H9 (cell line): ENCODE measurements around the gene TRPC4AP. TPM values are rescaled to one million over a fixed set of nuclear protein-coding genes. Genes with fewer than 3 reads are reported as not detected.

ENCODE experiments used
- DNase-seq: peaks from one replicate; pipeline ENCODE4 v3.0.0-alpha.2; 2017
- H2AFZ ChIP-seq: one replicate; pipeline ENCODE4 v1.6.1; 2013; ENCODE audit warnings: mild to moderate bottlenecking, low read length, control low read depth, moderate library complexity
- H2AK5ac ChIP-seq: 2 replicates; pipeline ENCODE4 v1.6.1; 2013; ENCODE audit warnings: low read length, control low read depth, mixed read lengths; ENCODE audit not compliant: insufficient read length
- H2BK120ac ChIP-seq: one replicate; pipeline ENCODE4 v1.6.1; 2013; ENCODE audit warnings: low read depth, mild to moderate bottlenecking, low read length, control low read depth, inconsistent platforms; ENCODE audit not compliant: poor library complexity, severe bottlenecking
- H2BK12ac ChIP-seq: 2 replicates; pipeline ENCODE4 v1.6.1; 2013; ENCODE audit warnings: low read length, control low read depth, mixed read lengths, low read depth; ENCODE audit not compliant: insufficient read length
- H2BK15ac ChIP-seq: 2 replicates; pipeline ENCODE4 v1.6.1; 2013; ENCODE audit warnings: low read depth, low read length, control low read depth
- H2BK20ac ChIP-seq: one replicate; pipeline ENCODE4 v1.6.1; 2013; ENCODE audit warnings: low read depth, mild to moderate bottlenecking, low read length, control low read depth, inconsistent platforms; ENCODE audit not compliant: poor library complexity, severe bottlenecking
- H2BK5ac ChIP-seq: 2 replicates; pipeline ENCODE4 v1.6.1; 2013; ENCODE audit warnings: low read length, control low read depth, mixed read lengths; ENCODE audit not compliant: insufficient read length
- H3K14ac ChIP-seq: 2 replicates; pipeline ENCODE4 v1.6.1; 2013; ENCODE audit warnings: low read length, control low read depth; ENCODE audit not compliant: insufficient read depth
- H3K18ac ChIP-seq: 2 replicates; pipeline ENCODE4 v1.6.1; 2013; ENCODE audit warnings: low read depth, mild to moderate bottlenecking, mixed read lengths, low read length, control low read depth; ENCODE audit not compliant: insufficient read length
- H3K23ac ChIP-seq: 2 replicates; pipeline ENCODE4 v1.6.1; 2013; ENCODE audit warnings: low read length, control low read depth, mixed read lengths, low read depth; ENCODE audit not compliant: insufficient read length
- H3K23me2 ChIP-seq: 2 replicates; pipeline ENCODE4 v1.6.1; 2013; ENCODE audit warnings: low read depth, mild to moderate bottlenecking, mixed read lengths, low read length, control low read depth; ENCODE audit not compliant: insufficient read length, poor library complexity, severe bottlenecking
- H3K27ac ChIP-seq: 2 replicates; pipeline ENCODE4 v1.5.1; 2013; ENCODE audit warnings: low read length, control low read depth, mixed read lengths, low read depth; ENCODE audit not compliant: insufficient read length
- H3K27me3 ChIP-seq: 2 replicates; pipeline ENCODE4 v1.6.1; 2013; ENCODE audit warnings: low read length, control low read depth, inconsistent platforms; ENCODE audit not compliant: insufficient read depth
- H3K4ac ChIP-seq: 2 replicates; pipeline ENCODE4 v1.6.1; 2013; ENCODE audit warnings: low read depth, mild to moderate bottlenecking, control low read depth, inconsistent platforms, low read length, moderate library complexity
- H3K4me1 ChIP-seq: 2 replicates; pipeline ENCODE4 v1.6.1; 2013; ENCODE audit warnings: low read length, control low read depth, inconsistent platforms; ENCODE audit not compliant: insufficient read depth
- H3K4me2 ChIP-seq: 2 replicates; pipeline ENCODE4 v1.6.1; 2013; ENCODE audit warnings: low read length, control low read depth, mixed read lengths; ENCODE audit not compliant: insufficient read length, insufficient read depth
- H3K56ac ChIP-seq: 2 replicates; pipeline ENCODE4 v1.6.1; 2013; ENCODE audit warnings: low read depth, mild to moderate bottlenecking, mixed read lengths, low read length, control low read depth; ENCODE audit not compliant: insufficient read length
- H3K79me1 ChIP-seq: 2 replicates; pipeline ENCODE4 v1.6.1; 2013; ENCODE audit warnings: low read depth, mild to moderate bottlenecking, moderate library complexity, low read length, control low read depth, inconsistent platforms; ENCODE audit not compliant: insufficient read depth, poor library complexity, severe bottlenecking
- H3K79me2 ChIP-seq: 2 replicates; pipeline ENCODE4 v1.6.1; 2013; ENCODE audit warnings: low read length, control low read depth, inconsistent platforms; ENCODE audit not compliant: insufficient read depth
- H3K9ac ChIP-seq: 2 replicates; pipeline ENCODE4 v1.6.1; 2013; ENCODE audit warnings: low read length, control low read depth, mixed read lengths; ENCODE audit not compliant: insufficient read length; ENCODE audit errors: extremely low read depth
- H3K9me3 ChIP-seq: one replicate; pipeline ENCODE4 v1.6.1; 2013; ENCODE audit warnings: low read depth, low read length, inconsistent platforms; ENCODE audit not compliant: control insufficient read depth
- H3T11ph ChIP-seq: one replicate; pipeline ENCODE4 v1.6.1; 2013; ENCODE audit warnings: mild to moderate bottlenecking, low read length, control low read depth, inconsistent platforms
- H4K20me1 ChIP-seq: one replicate; pipeline ENCODE4 v1.6.1; 2013; ENCODE audit not compliant: control insufficient read depth, insufficient read length, insufficient read depth
- H4K5ac ChIP-seq: 2 replicates; pipeline ENCODE4 v1.6.1; 2013; ENCODE audit warnings: low read depth, mild to moderate bottlenecking, mixed read lengths, low read length, control low read depth; ENCODE audit not compliant: insufficient read length
- H4K8ac ChIP-seq: replicated peaks from 2 replicates; pipeline ENCODE4 v1.6.1; 2013; ENCODE audit warnings: low read length, control low read depth, mixed read lengths, low read depth; ENCODE audit not compliant: insufficient read length
- H4K91ac ChIP-seq: 2 replicates; pipeline ENCODE4 v1.6.1; 2013; ENCODE audit warnings: low read depth, mild to moderate bottlenecking, moderate library complexity, mixed read lengths, low read length, control low read depth; ENCODE audit not compliant: insufficient read length
- H3K27ac Mint-ChIP-seq, 3 experiments: 2 replicates in 2 of 3; 3 replicates in 1 of 3; pipeline ENCODE4 v1.8.0; 2020 to 2021; ENCODE audit warnings: mixed read lengths in 3 of 3, mild to moderate bottlenecking in 1 of 3, moderate library complexity in 1 of 3
- H3K27me3 Mint-ChIP-seq: 2 replicates; pipeline ENCODE4 v1.8.0; 2021; ENCODE audit warnings: low read depth, mild to moderate bottlenecking, moderate library complexity, mixed read lengths
- H3K36me3 Mint-ChIP-seq, 3 experiments: 2 replicates in 2 of 3; 3 replicates in 1 of 3; pipeline ENCODE4 v1.8.0; 2020 to 2021; ENCODE audit warnings: low read depth in 3 of 3, mixed read lengths in 3 of 3; ENCODE audit not compliant: insufficient read depth in 1 of 3
- H3K4me1 Mint-ChIP-seq, 2 experiments: 2 replicates each; pipeline ENCODE4 v1.8.0; 2020; ENCODE audit warnings: mixed read lengths in 2 of 2
- H3K4me3 Mint-ChIP-seq, 2 experiments: 2 replicates in 1 of 2; 3 replicates in 1 of 2; pipeline ENCODE4 v1.8.0; 2020 to 2021; ENCODE audit warnings: mild to moderate bottlenecking in 2 of 2, mixed read lengths in 2 of 2, moderate library complexity in 1 of 2
- H3K9me3 Mint-ChIP-seq, 2 experiments: 2 replicates in 1 of 2; 3 replicates in 1 of 2; pipeline ENCODE4 v1.8.0; 2020; ENCODE audit warnings: mild to moderate bottlenecking in 2 of 2, mixed read lengths in 2 of 2, moderate library complexity in 1 of 2
- CTCF ChIP-seq: fragments of 200-600 bp; sonication (generic); conservative IDR thresholded peaks from 3 replicates; pipeline ENCODE4 v1.8.0; 2021; ENCODE audit warnings: antibody characterized with exemption, mild to moderate bottlenecking
- WGBS: extraction: QIAGEN DNeasy Blood & Tissue Kit; methylation state at CpG from one replicate; pipeline ENCODE4 v1.1.7; 2013; ENCODE audit warnings: missing lambda C conversion rate, low lambda C conversion rate, mixed read lengths; ENCODE audit not compliant: insufficient read length; ENCODE audit errors: extremely low coverage; 5-methylcytosine and 5-hydroxymethylcytosine counted together
- total RNA-seq: library from RNA; stranded (reverse); gene quantifications from 2 replicates; pipeline ENCODE4 v1.2.1, GENCODE V29; 2021

Gene TRPC4AP
- total RNA-seq, 1 experiment from 2014 or later: 93.9 TPM

GRCh38 chr20:35055445-35056276 is 36.9 kb downstream of the TRPC4AP start:
- Histone ChIP-seq H3K79me1 (peaks cover 4% of the 10 kb centered on the region), H3K4me2 (no peak overlapping the region), H3K27ac (no peak overlapping the region), H3K18ac (no peak overlapping the region), H2BK20ac (no peak overlapping the region), H2AFZ (no peak overlapping the region), H3K4me1 (no peaks in the 10 kb centered on the region), H3K23ac (no peak overlapping the region), H2BK5ac (no peak overlapping the region), H3K14ac (no peak overlapping the region), H3K27me3 (no peaks in the 10 kb centered on the region), H3K9ac (no peak overlapping the region), H2BK12ac (no peak overlapping the region), H3K79me2 (no peaks in the 10 kb centered on the region), H2BK15ac (no peak overlapping the region), H3K9me3 (no peaks in the 10 kb centered on the region), H4K20me1 (no peaks in the 10 kb centered on the region), H4K91ac (no peak overlapping the region), H3K23me2 (no peaks in the 10 kb centered on the region), H3K4ac (no peak overlapping the region), H4K5ac (no peak overlapping the region), H4K8ac (no peak overlapping the region), H3T11ph (no peak overlapping the region), H2BK120ac (no peak overlapping the region), H3K56ac (no peak overlapping the region), H2AK5ac (no peak overlapping the region)
- TF ChIP-seq CTCF: no peak
- Mint-ChIP-seq H3K4me3 (no peak overlapping the region), H3K36me3 (peaks cover 0 to 14% (median 12%) of the 10 kb centered on the region in 3 experiments; a peak in 5 of 7 replicates), H3K27me3 (no peaks in the 10 kb centered on the region), H3K9me3 (no peaks in the 10 kb centered on the region), H3K4me1 (peaks cover 0 to 6% of the 10 kb centered on the region in 2 experiments; a peak in 3 of 4 replicates), H3K27ac (peak overlapping the region in 2 of 3 experiments; percentile 10 to 60; a peak in 2 of 7 replicates)
- no CpG with 5 or more reads among the region's 9 CpGs for WGBS
- no peak for DNase-seq
